OCI-LY1 (cell line): ENCODE results near the gene CDH4.

Source experiments
- H2AFZ ChIP-seq: fragments of 200-600 bp; sonication (generic), shearing (Covaris generic); 2 replicates; pipeline ENCODE4 v1.6.0; 2014; ENCODE audit warnings: antibody characterized with exemption, mild to moderate bottlenecking, low read length
- H3F3A ChIP-seq: fragments of 200-600 bp; sonication (generic), shearing (Covaris generic); 2 replicates; pipeline ENCODE4 v1.6.0; 2014; ENCODE audit warnings: mild to moderate bottlenecking, antibody characterized with exemption, low read length, moderate library complexity; ENCODE audit not compliant: insufficient read depth
- H3K27ac ChIP-seq: fragments of 200-600 bp; sonication (generic); 2 replicates; pipeline ENCODE4 v1.5.1; 2014; ENCODE audit warnings: low read length, mixed run types, mild to moderate bottlenecking, low read depth; ENCODE audit not compliant: poor library complexity, severe bottlenecking
- H3K27me3 ChIP-seq: fragments of 200-600 bp; sonication (generic); 2 replicates; pipeline ENCODE4 v1.6.0; 2014; ENCODE audit warnings: antibody characterized with exemption, mild to moderate bottlenecking, low read length, moderate library complexity; ENCODE audit not compliant: insufficient read depth
- H3K36me3 ChIP-seq: fragments of 200-600 bp; sonication (generic); 2 replicates; pipeline ENCODE4 v1.6.1; 2014; ENCODE audit warnings: mild to moderate bottlenecking, antibody characterized with exemption, low read length, moderate library complexity, mixed read lengths; ENCODE audit not compliant: insufficient read depth
- H3K4me1 ChIP-seq: fragments of 200-600 bp; sonication (generic); 2 replicates; pipeline ENCODE4 v1.5.1; 2014; ENCODE audit warnings: mild to moderate bottlenecking, low read length, moderate library complexity; ENCODE audit not compliant: insufficient read depth, severe bottlenecking
- H3K4me2 ChIP-seq: fragments of 200-600 bp; sonication (generic), shearing (Covaris generic); 2 replicates; pipeline ENCODE4 v1.6.1; 2014; ENCODE audit warnings: low read length
- H3K4me3 ChIP-seq: fragments of 200-600 bp; sonication (generic); 2 replicates; pipeline ENCODE4 v1.5.1; 2014; ENCODE audit warnings: low read length, low read depth, mild to moderate bottlenecking, mixed read lengths; ENCODE audit not compliant: poor library complexity, severe bottlenecking
- H3K79me2 ChIP-seq: fragments of 200-600 bp; shearing (Covaris generic); 2 replicates; pipeline ENCODE4 v1.6.1; 2016; ENCODE audit warnings: mixed run types, low read length, mixed read lengths; ENCODE audit not compliant: insufficient read depth
- H3K9ac ChIP-seq: fragments of 200-600 bp; sonication (generic), shearing (Covaris generic); 2 replicates; pipeline ENCODE4 v1.6.1; 2014; ENCODE audit warnings: mild to moderate bottlenecking, low read length, mixed read lengths
- H3K9me2 ChIP-seq: fragments of 200-600 bp; sonication (generic), shearing (Covaris generic); 2 replicates; pipeline ENCODE4 v1.6.1; 2014; ENCODE audit warnings: low read depth, mild to moderate bottlenecking, low read length, mixed read lengths
- H3K9me3 ChIP-seq: fragments of 200-600 bp; shearing (Covaris generic); 2 replicates; pipeline ENCODE4 v1.6.1; 2014; ENCODE audit warnings: low read length, mixed read lengths
- H4K20me1 ChIP-seq: fragments of 200-600 bp; sonication (generic), shearing (Covaris generic); 2 replicates; pipeline ENCODE4 v1.6.0; 2016; ENCODE audit warnings: mild to moderate bottlenecking, low read length; ENCODE audit not compliant: insufficient read depth
- CTCF ChIP-seq: fragments of 200-600 bp; sonication (generic), shearing (Covaris generic); IDR thresholded peaks from 2 replicates; pipeline ENCODE4 v1.5.1; 2017; ENCODE audit warnings: mild to moderate bottlenecking, antibody characterized with exemption, low read length, moderate library complexity, mixed read lengths
- EZH2 ChIP-seq: fragments of 200-600 bp; sonication (generic), shearing (Covaris generic); IDR thresholded peaks from 2 replicates; pipeline ENCODE4 v1.8.0; 2017; ENCODE audit warnings: borderline replicate concordance, mixed run types, mild to moderate bottlenecking, antibody characterized with exemption, low read length, moderate library complexity, mixed read lengths

CDH4 gene

GRCh38 chr20:61937146-61937962, 685.3 kb downstream of the CDH4 start:
- H3K4me2 ChIP-seq: no peak overlapping the region
- no peaks in the 10 kb centered on the region for H3K9me2 ChIP-seq
- no peak overlapping the region for H2AFZ ChIP-seq
- H4K20me1 ChIP-seq: no peaks in the 10 kb centered on the region
- no peaks in the 10 kb centered on the region for H3K9me3 ChIP-seq
- H3K9ac ChIP-seq: no peak overlapping the region
- no peak overlapping the region for H3K4me3 ChIP-seq
- H3F3A ChIP-seq: no peaks in the 10 kb centered on the region
- TF ChIP-seq EZH2: no peak
- TF ChIP-seq CTCF: no peak
- no peaks in the 10 kb centered on the region; the same call in 1 of the 2 replicates for H3K27me3 ChIP-seq
- no peaks in the 10 kb centered on the region for H3K36me3 ChIP-seq
- H3K79me2 ChIP-seq: no peaks in the 10 kb centered on the region
- H3K27ac ChIP-seq: no peak overlapping the region
- no peaks in the 10 kb centered on the region for H3K4me1 ChIP-seq

- Histone ChIP-seq H3K9ac (no peak overlapping the region), H3K9me2 (no peaks in the 10 kb centered on the region), H3K4me3 (no peak overlapping the region), H2AFZ (no peak overlapping the region), H3K4me2 (no peak overlapping the region), H3K4me1 (no peaks in the 10 kb centered on the region), H3K36me3 (no peaks in the 10 kb centered on the region), H3K27ac (no peak overlapping the region), H4K20me1 (no peaks in the 10 kb centered on the region), H3K79me2 (no peaks in the 10 kb centered on the region), H3K9me3 (no peaks in the 10 kb centered on the region), H3F3A (no peaks in the 10 kb centered on the region), H3K27me3 (no peaks in the 10 kb centered on the region; the same call in 1 of the 2 replicates)
- TF ChIP-seq CTCF: no peak
- TF ChIP-seq EZH2: no peak
Measured at GRCh38 chr20:61937963-61938838, 686.1 kb downstream of the CDH4 start.

GRCh38 chr20:61938839-61939690, 687.0 kb downstream of the CDH4 start:
- TF ChIP-seq CTCF (no peak), EZH2 (no peak)
- H3K27ac ChIP-seq: no peak overlapping the region
- no peaks in the 10 kb centered on the region for H3K79me2 ChIP-seq

More at GRCh38 chr20:61938839-61939690, 687.0 kb downstream of the CDH4 start:
- no peaks in the 10 kb centered on the region for H3F3A ChIP-seq
- H2AFZ ChIP-seq: no peak overlapping the region
- no peaks in the 10 kb centered on the region for H4K20me1 ChIP-seq
- no peak overlapping the region for H3K4me3 ChIP-seq
- no peak overlapping the region for H3K9ac ChIP-seq
- no peaks in the 10 kb centered on the region; the same call in 1 of the 2 replicates for H3K27me3 ChIP-seq
- H3K9me2 ChIP-seq: no peaks in the 10 kb centered on the region
- H3K36me3 ChIP-seq: no peaks in the 10 kb centered on the region
- no peak overlapping the region for H3K4me2 ChIP-seq
- H3K9me3 ChIP-seq: no peaks in the 10 kb centered on the region
- H3K4me1 ChIP-seq: no peaks in the 10 kb centered on the region
